BLaER1 treated with 17β-estradiol and CSF1 and Interleukin-3, amounts not matched to agents 10 nM and 100 nM (cell line): ENCODE data around the gene ATP6V1B1.

Experiments
- H3K27ac ChIP-seq, 11 experiments: shearing (Covaris generic); formaldehyde crosslinking; 2 replicates each; pipeline ENCODE4 v1.8.1; 2022
- H3K27me3 ChIP-seq, 11 experiments: shearing (Covaris generic); formaldehyde crosslinking; 2 replicates each; pipeline ENCODE4 v1.8.1; 2022
- H3K36me3 ChIP-seq, 11 experiments: shearing (Covaris generic); formaldehyde crosslinking; 2 replicates each; pipeline ENCODE4 v1.8.1; 2022
- H3K4me1 ChIP-seq, 10 experiments: shearing (Covaris generic); formaldehyde crosslinking; 2 replicates each; pipeline ENCODE4 v1.8.1; 2022
- H3K4me2 ChIP-seq, 11 experiments: shearing (Covaris generic); formaldehyde crosslinking; 2 replicates each; pipeline ENCODE4 v1.8.1; 2022
- H3K4me3 ChIP-seq, 10 experiments: shearing (Covaris generic); formaldehyde crosslinking; 2 replicates each; pipeline ENCODE4 v1.8.1; 2022
- H3K9ac ChIP-seq, 11 experiments: shearing (Covaris generic); formaldehyde crosslinking; 2 replicates each; pipeline ENCODE4 v1.8.1; 2022
- H3K9me3 ChIP-seq, 11 experiments: shearing (Covaris generic); formaldehyde crosslinking; replicated peaks in 1 of 11; 2 replicates each; pipeline ENCODE4 v1.8.1; 2022
- H4K20me1 ChIP-seq, 11 experiments: shearing (Covaris generic); formaldehyde crosslinking; 2 replicates each; pipeline ENCODE4 v1.8.1; 2022
- Cebpa-rat ChIP-seq, 11 experiments: shearing (Covaris generic); IDR thresholded peaks; 2 replicates each; pipeline ENCODE4 v1.8.1; 2022

The ATP6V1B1 gene

DNA sequence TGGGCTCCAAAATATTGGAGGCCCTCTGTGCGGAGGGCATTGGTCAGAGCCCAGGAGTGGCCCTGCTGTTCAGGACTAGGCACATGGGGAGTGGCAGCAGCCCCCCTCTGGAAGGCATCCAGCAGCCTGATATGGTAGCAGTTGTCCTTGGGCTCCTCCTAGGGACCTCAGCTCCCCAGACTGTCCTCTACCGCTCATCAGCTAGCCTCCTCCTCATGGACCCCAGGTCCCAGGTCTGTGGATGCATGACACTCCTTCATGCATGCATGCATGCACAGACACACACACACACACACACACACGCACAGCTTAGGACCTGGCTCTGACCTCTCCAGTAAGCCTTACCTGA is 15.4 kb upstream of the ATP6V1B1 start:
- Histone ChIP-seq H3K27ac (no peak overlapping the region), H3K9me3 (peaks cover 8 to 11% (median 11%) of the 10 kb centered on the region in 11 experiments; a peak in 18 of 22 replicates), H3K4me3 (no peak overlapping the region), H3K4me1 (peaks cover 0 to 6% (median 4%) of the 10 kb centered on the region in 10 experiments; a peak in 16 of 20 replicates), H3K4me2 (no peak overlapping the region), H4K20me1 (no peaks in the 10 kb centered on the region), H3K27me3 (no peaks in the 10 kb centered on the region), H3K9ac (no peak overlapping the region), H3K36me3 (no peaks in the 10 kb centered on the region)
- TF ChIP-seq Cebpa-rat (IDR thresholded peaks at IDR 0.05): no peak

DNA sequence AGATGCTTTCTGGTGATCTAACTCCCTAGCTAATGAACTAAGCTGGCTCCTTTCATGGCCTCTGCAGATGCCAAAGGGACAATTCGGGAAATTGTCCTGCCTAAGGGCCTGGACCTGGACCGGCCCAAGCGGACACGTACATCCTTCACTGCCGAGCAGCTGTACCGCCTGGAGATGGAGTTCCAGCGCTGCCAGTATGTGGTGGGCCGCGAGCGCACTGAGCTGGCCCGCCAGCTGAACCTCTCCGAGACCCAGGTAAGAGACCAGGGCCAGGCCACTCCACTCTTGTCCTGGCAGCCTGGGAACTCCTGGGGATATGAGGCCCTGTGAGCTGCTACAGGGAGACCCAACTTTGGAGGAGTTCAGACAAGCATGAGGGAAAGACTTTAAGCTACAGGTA is 14.7 kb upstream of the ATP6V1B1 start:
- Histone ChIP-seq H3K4me2 (no peak overlapping the region), H3K27ac (no peak overlapping the region), H3K4me1 (peaks cover 0 to 13% (median 11%) of the 10 kb centered on the region in 10 experiments; a peak in 17 of 20 replicates), H3K4me3 (no peak overlapping the region), H3K36me3 (no peaks in the 10 kb centered on the region), H4K20me1 (no peaks in the 10 kb centered on the region), H3K9ac (no peak overlapping the region), H3K9me3 (peaks cover 8 to 11% (median 11%) of the 10 kb centered on the region in 11 experiments; a peak in 18 of 22 replicates), H3K27me3 (no peaks in the 10 kb centered on the region)
- TF ChIP-seq Cebpa-rat (IDR thresholded peaks at IDR 0.05): no peak

DNA sequence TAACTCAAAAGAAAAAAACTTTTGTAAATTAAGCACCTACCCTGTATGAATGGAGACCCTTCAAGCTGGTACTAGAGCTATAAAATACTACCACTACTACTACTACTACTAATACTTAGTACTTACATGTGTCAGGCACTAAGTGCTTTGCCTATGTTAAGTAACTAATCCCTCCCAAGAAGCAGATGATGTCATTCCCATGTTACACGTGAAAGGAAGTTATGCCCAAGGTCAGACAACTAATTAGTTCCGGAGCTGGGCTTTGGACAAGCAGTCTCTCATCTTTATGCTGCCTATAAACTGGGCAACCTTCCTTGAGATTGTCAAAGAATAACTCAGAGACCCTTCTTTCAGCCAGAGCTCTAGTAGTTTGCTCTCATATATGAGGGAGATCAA is 13.9 kb upstream of the ATP6V1B1 start:
- peaks cover 8 to 11% (median 11%) of the 10 kb centered on the region in 11 experiments; a peak in 18 of 22 replicates for H3K9me3 ChIP-seq
- no peak overlapping the region for H3K9ac ChIP-seq
- H4K20me1 ChIP-seq: no peaks in the 10 kb centered on the region
- peaks cover 0 to 18% (median 15%) of the 10 kb centered on the region in 10 experiments; a peak in 17 of 20 replicates for H3K4me1 ChIP-seq
- H3K4me3 ChIP-seq: no peak overlapping the region
- no peak overlapping the region for H3K4me2 ChIP-seq
- no peak for TF ChIP-seq Cebpa-rat (IDR thresholded peaks at IDR 0.05)
- H3K27me3 ChIP-seq: no peaks in the 10 kb centered on the region
- H3K36me3 ChIP-seq: no peaks in the 10 kb centered on the region
- no peak overlapping the region for H3K27ac ChIP-seq

DNA sequence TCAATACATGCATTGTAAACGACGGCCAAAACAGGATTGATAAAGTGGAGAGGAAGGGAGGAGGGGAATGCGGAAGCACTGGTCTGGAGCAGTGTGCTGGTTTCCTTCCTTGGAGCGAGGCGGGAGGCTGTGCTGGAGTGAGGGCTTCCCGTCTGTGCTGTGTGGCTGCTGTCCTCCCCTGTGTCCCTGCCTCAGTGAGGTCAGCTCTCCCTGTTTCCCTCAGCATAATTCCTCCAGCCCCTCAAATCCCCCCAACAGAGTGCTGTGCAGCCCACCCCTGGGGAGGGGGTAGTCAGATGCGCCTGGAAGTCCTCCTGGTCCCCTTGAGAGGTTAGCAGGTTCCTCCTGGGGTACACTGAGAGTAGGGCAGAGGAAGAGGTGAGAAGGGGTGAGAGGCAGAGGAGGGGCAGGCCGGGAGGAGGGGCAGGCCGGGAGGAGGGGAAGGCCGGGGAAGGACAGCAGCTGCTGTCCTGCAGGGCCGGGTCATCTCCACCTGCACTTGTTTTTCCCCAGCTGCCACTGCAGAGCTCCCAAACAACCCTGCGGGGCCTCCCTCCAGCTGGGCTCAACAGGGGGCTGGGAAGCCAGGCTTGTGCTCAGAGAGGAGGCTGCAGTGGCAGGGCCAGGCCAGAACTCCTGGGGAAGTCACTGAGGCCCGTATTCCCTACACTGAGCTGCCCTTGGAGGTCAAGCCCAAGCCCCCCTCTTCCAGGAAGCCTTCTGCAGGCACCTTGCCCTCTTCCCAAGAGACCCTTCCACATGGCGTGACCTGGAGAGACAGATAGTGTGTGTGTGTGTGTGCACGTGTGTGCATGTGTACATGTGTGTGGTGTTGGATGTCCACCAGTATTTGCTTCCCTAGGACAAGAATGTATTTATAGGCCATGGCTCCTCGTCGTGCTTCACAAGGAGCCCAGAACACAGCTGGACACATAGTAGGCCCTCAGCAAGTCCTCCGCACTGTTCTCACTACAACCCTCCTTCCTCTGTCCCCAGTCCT is 13.2 kb upstream of the ATP6V1B1 start:
- Histone ChIP-seq H4K20me1 (no peaks in the 10 kb centered on the region), H3K9ac (no peak overlapping the region), H3K4me3 (no peak overlapping the region), H3K27me3 (no peaks in the 10 kb centered on the region), H3K36me3 (no peaks in the 10 kb centered on the region), H3K9me3 (peaks cover 6 to 8% (median 8%) of the 10 kb centered on the region in 11 experiments; a peak in 18 of 22 replicates), H3K27ac (no peak overlapping the region), H3K4me2 (no peak overlapping the region), H3K4me1 (peaks cover 0 to 18% (median 15%) of the 10 kb centered on the region in 10 experiments; a peak in 17 of 20 replicates)
- no peak for TF ChIP-seq Cebpa-rat (IDR thresholded peaks at IDR 0.05)

DNA sequence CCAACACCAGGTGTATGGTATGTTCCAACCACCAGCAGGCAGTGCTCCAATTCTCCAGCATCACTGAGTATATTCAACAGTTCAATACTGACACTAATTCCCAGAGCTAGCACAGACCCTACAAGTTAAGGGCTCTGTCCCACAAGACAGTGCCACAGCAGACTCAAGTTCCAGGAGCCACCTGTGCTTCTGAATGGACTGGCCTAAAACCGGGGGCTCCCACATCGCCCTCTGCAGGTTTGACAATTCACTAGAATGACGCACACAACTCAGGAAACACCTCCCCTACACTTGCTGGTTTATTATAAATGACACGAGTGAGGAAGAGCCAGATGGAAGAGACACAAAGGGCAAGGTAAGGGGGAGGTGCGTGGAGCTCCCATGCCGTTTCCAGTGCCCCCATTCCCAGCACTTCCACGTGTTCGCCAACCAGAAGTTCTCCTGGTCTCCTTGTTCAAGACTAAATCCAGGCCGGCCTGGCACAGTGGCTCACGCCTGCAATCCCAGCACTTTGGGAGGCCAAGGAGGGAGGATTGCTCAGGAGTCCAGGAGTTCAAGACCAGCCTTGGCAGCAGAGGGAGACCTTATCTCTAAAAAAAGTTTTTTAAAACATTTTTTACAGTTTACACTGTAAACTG is 12.2 kb upstream of the ATP6V1B1 start:
- Histone ChIP-seq H3K4me3 (no peak overlapping the region), H3K9ac (no peak overlapping the region), H3K9me3 (no peaks in the 10 kb centered on the region), H4K20me1 (no peaks in the 10 kb centered on the region), H3K4me1 (peaks cover 0 to 22% (median 19%) of the 10 kb centered on the region in 10 experiments; a peak in 17 of 20 replicates), H3K4me2 (no peak overlapping the region), H3K36me3 (no peaks in the 10 kb centered on the region), H3K27me3 (no peaks in the 10 kb centered on the region), H3K27ac (no peak overlapping the region)
- no peak for TF ChIP-seq Cebpa-rat (IDR thresholded peaks at IDR 0.05)

DNA sequence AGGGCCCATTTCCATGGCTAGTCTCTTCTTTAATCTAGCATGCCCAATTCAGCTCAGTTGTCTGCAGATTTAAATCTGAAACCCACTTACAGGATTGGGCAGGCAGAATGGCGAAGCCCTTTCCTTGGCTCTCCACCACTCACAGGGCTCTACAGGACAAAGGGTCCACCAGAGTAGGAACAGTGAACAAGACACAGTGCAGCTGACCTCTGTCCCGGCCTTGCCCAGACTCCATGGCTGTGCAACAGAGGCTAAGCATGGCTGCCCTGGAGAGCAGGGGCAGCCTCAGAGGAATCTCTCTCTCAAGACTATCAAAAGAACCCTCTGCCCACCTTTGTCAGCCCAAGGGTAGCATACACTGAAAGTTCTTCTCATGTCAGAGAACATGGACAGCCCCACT is 9.7 kb upstream of the ATP6V1B1 start:
- no peak overlapping the region for H3K4me3 ChIP-seq
- peak overlapping the region in 9 of 11 experiments; percentile 29 to 60 (median 47); a peak in 16 of 22 replicates for H3K4me2 ChIP-seq
- no peak for TF ChIP-seq Cebpa-rat (IDR thresholded peaks at IDR 0.05)
- no peaks in the 10 kb centered on the region for H3K27me3 ChIP-seq
- H3K4me1 ChIP-seq: peaks cover 9 to 48% (median 41%) of the 10 kb centered on the region in 10 experiments
- H4K20me1 ChIP-seq: no peaks in the 10 kb centered on the region
- peaks cover 0 to 12% (median 0%) of the 10 kb centered on the region in 11 experiments; a peak in 1 of 22 replicates for H3K9me3 ChIP-seq
- no peaks in the 10 kb centered on the region for H3K36me3 ChIP-seq
- H3K9ac ChIP-seq: no peak overlapping the region
- H3K27ac ChIP-seq: no peak overlapping the region

DNA sequence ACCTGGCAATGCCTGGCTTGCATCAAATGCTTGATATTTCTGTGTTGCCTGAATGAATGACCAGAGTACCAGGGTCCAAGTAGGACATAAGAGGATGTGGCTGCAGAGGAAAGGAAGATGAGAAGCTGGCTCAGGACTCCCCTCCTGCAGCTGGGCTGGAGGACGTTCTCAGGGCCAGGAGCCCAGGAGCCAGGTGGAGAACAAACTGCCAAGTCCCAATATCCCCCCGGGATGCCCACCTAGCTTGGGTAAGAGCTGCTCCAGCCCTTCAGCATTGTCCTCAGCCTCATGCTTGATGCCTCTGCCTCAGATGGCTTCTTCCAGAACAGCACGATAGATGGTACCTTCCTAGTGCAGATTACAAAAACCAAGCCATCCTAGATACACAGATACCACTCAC is 8.6 kb upstream of the ATP6V1B1 start:
- H3K4me2 ChIP-seq: no peak overlapping the region
- peaks cover 14 to 59% (median 52%) of the 10 kb centered on the region in 10 experiments for H3K4me1 ChIP-seq
- H3K27ac ChIP-seq: no peak overlapping the region
- no peak for TF ChIP-seq Cebpa-rat (IDR thresholded peaks at IDR 0.05)
- no peak overlapping the region for H3K9ac ChIP-seq
- H4K20me1 ChIP-seq: no peaks in the 10 kb centered on the region
- peaks cover 0 to 12% (median 0%) of the 10 kb centered on the region in 11 experiments; a peak in 1 of 22 replicates for H3K9me3 ChIP-seq
- H3K27me3 ChIP-seq: no peaks in the 10 kb centered on the region
- no peak overlapping the region for H3K4me3 ChIP-seq
- no peaks in the 10 kb centered on the region for H3K36me3 ChIP-seq

DNA sequence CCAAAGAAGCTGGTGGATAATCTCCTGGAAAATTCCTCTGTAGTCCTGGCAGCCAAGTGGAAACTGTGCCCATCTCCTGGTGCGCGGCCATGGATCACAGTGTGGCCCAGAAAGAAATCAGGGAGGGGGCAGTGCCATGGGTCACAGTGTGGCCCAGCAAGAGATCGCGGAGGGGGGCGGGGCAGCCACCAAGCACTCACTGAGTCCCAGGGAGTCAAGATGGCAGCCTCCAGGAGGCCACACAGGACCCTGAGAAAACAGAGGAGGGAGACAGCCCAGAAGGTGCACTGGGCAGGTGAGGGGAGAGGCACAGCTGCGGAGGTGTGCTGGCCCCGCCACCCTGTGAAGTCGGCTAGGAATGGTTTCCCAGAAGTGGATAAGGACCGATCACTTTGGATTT is 8.1 kb upstream of the ATP6V1B1 start:
- Histone ChIP-seq H4K20me1 (no peaks in the 10 kb centered on the region), H3K9ac (no peak overlapping the region), H3K9me3 (peaks cover 0 to 12% (median 0%) of the 10 kb centered on the region in 11 experiments; a peak in 1 of 22 replicates), H3K27me3 (no peaks in the 10 kb centered on the region), H3K27ac (no peak overlapping the region), H3K4me3 (no peak overlapping the region), H3K4me2 (no peak overlapping the region), H3K4me1 (peaks cover 14 to 60% (median 54%) of the 10 kb centered on the region in 10 experiments), H3K36me3 (no peaks in the 10 kb centered on the region)
- TF ChIP-seq Cebpa-rat (IDR thresholded peaks at IDR 0.05): no peak

DNA sequence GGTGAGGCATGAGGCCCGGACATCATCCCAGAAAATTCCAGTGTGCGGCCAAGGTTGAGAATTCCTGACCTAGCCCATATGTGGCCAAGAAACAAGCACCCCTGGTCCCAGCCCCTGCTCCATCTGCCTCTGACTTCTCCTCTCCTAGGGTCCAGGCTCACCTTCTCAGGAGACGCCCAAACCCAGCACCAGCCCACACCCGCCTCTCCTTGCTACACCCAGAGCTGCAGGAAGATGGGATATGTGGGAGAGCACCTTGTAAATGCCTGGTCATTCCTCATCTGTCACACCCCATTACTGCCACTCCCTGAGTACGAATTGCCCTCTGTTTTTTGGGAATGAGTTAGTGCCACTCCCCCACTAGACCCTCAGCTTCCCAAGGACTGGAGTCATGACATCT is 7.3 kb upstream of the ATP6V1B1 start:
- no peaks in the 10 kb centered on the region for H3K36me3 ChIP-seq
- H3K9ac ChIP-seq: no peak overlapping the region
- H3K9me3 ChIP-seq: peaks cover 0 to 12% (median 0%) of the 10 kb centered on the region in 11 experiments; a peak in 1 of 22 replicates
- H3K27me3 ChIP-seq: no peaks in the 10 kb centered on the region
- peak overlapping the region in 8 of 11 experiments; percentile 21 to 91 (median 34); a peak in 12 of 22 replicates for H3K4me2 ChIP-seq
- H4K20me1 ChIP-seq: no peaks in the 10 kb centered on the region
- no peak for TF ChIP-seq Cebpa-rat (IDR thresholded peaks at IDR 0.05)
- 0 out of 22 replicates have a peak overlapping the region, but pooled peaks of 1 of the 11 experiments have one; percentile 4 for H3K27ac ChIP-seq
- peaks cover 14 to 60% (median 54%) of the 10 kb centered on the region in 10 experiments for H3K4me1 ChIP-seq
- no peak overlapping the region for H3K4me3 ChIP-seq
